ENCODE data around the gene MYO5C.

The MYO5C gene

DNA sequence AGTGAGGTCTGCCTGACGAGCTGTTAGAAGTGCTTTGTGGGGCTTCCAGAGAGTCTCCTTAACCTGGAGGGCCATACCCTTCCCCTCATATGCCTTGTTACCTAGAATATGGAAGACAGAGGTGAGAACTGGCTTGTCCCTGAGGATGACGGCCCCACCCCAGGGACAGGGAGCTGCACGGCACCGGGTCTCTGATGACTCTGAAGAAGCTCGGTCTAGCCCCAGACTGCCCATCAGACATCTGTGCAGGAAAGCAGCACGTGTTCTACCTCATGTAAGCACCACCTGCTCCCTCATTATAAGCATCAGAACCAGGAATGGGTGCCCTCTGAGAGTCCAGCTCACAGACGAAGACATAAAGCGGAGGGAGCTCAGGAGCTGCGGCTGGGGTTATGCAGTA is 18.0 kb downstream of the MYO5C start:
- no peak overlapping the region for H3K4me3 Mint-ChIP-seq
- no peaks in the 10 kb centered on the region for H3K9me3 Mint-ChIP-seq
- peaks cover 27% of the 10 kb centered on the region for H3K27me3 Mint-ChIP-seq (ENCODE audit: low read depth)
- H3K4me1 Mint-ChIP-seq (ENCODE audit: low read depth) = no peaks in the 10 kb centered on the region
- no peak overlapping the region for H3K27ac Mint-ChIP-seq
- no peaks in the 10 kb centered on the region for H3K36me3 Mint-ChIP-seq (ENCODE audit: low read depth)

DNA sequence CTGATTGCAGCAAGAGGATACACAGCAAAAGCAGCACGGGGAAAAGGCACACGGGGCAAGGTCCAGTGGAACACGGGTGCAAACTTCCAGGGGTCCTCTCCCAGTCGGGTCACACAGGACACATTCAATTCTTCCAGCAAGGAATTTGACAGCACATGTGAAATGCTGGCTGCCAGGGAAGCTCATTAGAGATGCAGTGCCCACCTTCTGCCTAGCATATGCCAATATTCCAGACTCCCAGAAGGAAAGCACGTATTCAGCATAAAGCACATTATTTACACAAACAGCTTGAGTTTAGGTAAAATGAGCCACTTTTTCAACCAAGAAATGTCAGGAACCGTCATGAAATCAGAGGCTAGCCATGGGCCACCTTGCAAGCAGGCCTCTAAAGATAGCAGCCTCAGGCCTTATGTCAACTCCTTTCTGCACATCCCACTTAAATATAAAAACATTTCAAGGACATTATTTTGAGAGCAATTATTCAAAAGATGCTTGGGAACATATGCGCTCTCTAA is 19.3 kb downstream of the MYO5C start:
- H3K4me3 Mint-ChIP-seq = no peak overlapping the region
- H3K4me1 Mint-ChIP-seq (ENCODE audit: low read depth) = no peaks in the 10 kb centered on the region
- no peaks in the 10 kb centered on the region for H3K9me3 Mint-ChIP-seq
- no peak overlapping the region for H3K27ac Mint-ChIP-seq
- no peaks in the 10 kb centered on the region for H3K36me3 Mint-ChIP-seq (ENCODE audit: low read depth)
- H3K27me3 Mint-ChIP-seq (ENCODE audit: low read depth) = peaks cover 27% of the 10 kb centered on the region

DNA sequence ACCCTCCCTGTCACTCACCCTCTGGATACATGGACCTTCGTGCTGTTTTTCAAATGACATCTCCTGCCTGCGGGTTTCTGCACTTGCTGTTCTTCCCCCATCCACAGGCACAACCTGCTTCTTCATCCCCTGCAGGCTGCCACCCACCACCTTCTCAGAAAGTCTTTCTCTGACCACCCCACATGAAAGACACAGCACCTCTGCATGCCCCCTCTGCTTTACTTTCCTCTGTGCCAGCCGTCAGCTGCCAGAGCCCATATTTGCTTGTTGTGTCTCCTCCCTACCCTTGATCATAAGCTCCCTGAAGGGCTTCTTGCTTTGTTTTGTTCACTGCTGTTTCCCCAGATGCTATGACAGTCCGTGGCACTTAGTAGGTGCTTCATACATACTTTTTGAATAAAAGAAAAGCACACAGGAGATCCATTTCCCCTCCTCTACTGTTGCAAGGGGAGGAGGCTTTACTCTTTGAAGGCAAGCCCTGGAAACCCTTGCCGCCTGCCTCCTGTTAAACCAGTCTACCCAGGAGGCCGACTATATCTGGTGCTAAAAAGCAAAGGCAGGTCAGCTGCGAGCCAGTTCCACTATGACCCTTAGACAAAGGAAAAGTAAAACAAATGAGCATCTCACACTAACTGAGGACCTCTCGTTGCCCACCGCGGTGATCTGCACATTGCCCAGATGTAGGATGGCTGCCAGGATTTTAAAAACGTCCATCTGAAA is 31.9 kb downstream of the MYO5C start:
- H3K27ac Mint-ChIP-seq = peak overlapping the region; percentile 62
- no peaks in the 10 kb centered on the region for H3K9me3 Mint-ChIP-seq
- H3K4me3 Mint-ChIP-seq = no peak overlapping the region
- H3K27me3 Mint-ChIP-seq (ENCODE audit: low read depth) = no peaks in the 10 kb centered on the region
- peaks cover 38% of the 10 kb centered on the region for H3K4me1 Mint-ChIP-seq (ENCODE audit: low read depth)
- H3K36me3 Mint-ChIP-seq (ENCODE audit: low read depth) = peaks cover 7% of the 10 kb centered on the region

DNA sequence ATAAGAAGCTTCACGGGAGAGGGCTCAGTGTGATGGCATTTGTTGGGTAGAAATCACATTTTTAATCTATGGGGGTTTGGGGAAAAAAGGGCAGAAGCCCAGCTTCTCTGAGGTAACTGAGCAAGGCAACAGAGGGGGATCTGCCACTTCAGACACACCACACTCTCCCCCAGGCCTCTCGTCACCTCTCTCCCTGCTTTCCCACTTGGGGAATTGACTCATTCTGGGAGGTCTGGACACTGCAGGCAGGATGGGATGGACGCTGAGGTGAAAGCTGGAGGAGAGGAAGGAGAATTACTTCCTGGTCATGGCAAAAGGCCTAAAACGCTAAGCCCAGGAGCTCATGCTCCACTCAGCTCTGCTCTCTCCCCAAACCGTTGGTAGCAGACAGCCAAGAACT is 33.2 kb downstream of the MYO5C start:
- Mint-ChIP-seq H3K4me3 (peak overlapping the region; percentile 67), H3K9me3 (no peaks in the 10 kb centered on the region), H3K27me3 (ENCODE audit: low read depth) (no peaks in the 10 kb centered on the region), H3K4me1 (ENCODE audit: low read depth) (peaks cover 38% of the 10 kb centered on the region), H3K27ac (peak overlapping the region; percentile 85), H3K36me3 (ENCODE audit: low read depth) (peaks cover 7% of the 10 kb centered on the region)

DNA sequence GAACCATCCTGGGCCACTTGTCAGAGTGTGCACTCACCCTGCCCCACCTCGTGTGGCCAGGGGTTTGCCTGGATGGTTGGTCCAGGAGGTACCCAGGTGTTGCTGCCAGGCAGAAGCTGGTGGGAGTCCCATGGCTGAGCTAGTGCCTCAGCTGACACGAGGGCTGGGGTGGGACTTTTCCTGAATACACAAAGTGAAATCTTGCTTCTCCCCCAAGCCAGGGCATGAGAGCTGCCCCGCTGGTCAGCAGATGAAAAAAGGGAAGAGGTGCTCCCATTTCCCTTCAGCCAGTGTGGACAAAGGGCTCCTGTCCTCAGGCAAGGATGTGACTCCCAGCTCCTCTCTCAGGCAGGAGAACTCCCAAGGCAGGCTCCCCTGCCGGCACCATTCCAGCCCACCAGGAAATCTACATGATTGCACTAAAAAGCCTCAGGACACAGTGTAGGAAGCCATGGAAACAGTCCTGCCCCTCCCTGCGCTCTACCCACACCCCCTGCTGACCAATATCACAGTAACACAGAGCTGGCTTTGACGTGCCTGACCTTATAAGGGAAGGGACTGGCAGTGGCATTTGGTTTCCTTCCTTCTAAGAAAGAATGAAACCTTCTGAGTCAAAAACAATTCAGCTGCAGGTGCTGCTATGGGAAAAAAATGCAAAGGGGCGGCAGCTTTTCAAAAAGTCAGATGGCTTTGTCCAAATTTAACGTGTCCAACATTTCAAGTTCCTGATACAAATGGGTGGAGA is 33.9 kb downstream of the MYO5C start:
- Mint-ChIP-seq H3K4me3 (peak overlapping the region; percentile 67), H3K27me3 (ENCODE audit: low read depth) (no peaks in the 10 kb centered on the region), H3K27ac (peak overlapping the region; percentile 85), H3K9me3 (no peaks in the 10 kb centered on the region), H3K36me3 (ENCODE audit: low read depth) (peaks cover 7% of the 10 kb centered on the region), H3K4me1 (ENCODE audit: low read depth) (peaks cover 44% of the 10 kb centered on the region)

- Mint-ChIP-seq H3K4me3 (no peak overlapping the region), H3K27ac (peak overlapping the region; percentile 52), H3K9me3 (no peaks in the 10 kb centered on the region), H3K27me3 (ENCODE audit: low read depth) (no peaks in the 10 kb centered on the region), H3K36me3 (ENCODE audit: low read depth) (peaks cover 7% of the 10 kb centered on the region), H3K4me1 (ENCODE audit: low read depth) (peaks cover 49% of the 10 kb centered on the region)
These were observed 34.6 kb downstream of the MYO5C start for GRCh38 chr15:52261026-52261425.

DNA sequence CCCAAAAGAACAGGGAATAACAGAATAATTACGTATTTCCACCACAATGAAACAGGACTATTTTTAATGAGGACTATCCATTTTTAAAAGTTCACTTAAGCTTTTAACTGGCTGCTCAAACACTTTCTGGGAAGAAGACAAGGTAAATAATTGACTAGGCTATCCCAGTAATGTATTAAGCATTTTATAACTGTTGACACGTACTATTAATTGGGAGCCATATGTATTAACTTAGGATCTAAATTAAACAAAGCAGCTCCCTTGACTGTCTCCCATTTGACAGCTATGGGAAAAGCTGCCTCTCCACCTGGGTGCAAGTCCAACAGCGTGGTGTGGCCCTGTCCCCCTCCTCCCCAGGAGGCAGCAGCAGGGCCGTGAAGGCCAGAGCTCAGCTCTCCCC is 36.1 kb downstream of the MYO5C start:
- Mint-ChIP-seq H3K4me1 (ENCODE audit: low read depth) (peaks cover 55% of the 10 kb centered on the region), H3K27me3 (ENCODE audit: low read depth) (no peaks in the 10 kb centered on the region), H3K36me3 (ENCODE audit: low read depth) (peaks cover 7% of the 10 kb centered on the region), H3K9me3 (no peaks in the 10 kb centered on the region), H3K4me3 (no peak overlapping the region), H3K27ac (no peak overlapping the region)

GRCh38 chr15:52258461-52258860 is 37.1 kb downstream of the MYO5C start:
- no peaks in the 10 kb centered on the region for H3K27me3 Mint-ChIP-seq (ENCODE audit: low read depth)
- no peak overlapping the region for H3K27ac Mint-ChIP-seq
- H3K4me1 Mint-ChIP-seq (ENCODE audit: low read depth) = peaks cover 54% of the 10 kb centered on the region
- H3K4me3 Mint-ChIP-seq = no peak overlapping the region
- peaks cover 4% of the 10 kb centered on the region for H3K36me3 Mint-ChIP-seq (ENCODE audit: low read depth)
- no peaks in the 10 kb centered on the region for H3K9me3 Mint-ChIP-seq

GRCh38 chr15:52257734-52258062 is 37.9 kb downstream of the MYO5C start:
- Mint-ChIP-seq H3K9me3 (no peaks in the 10 kb centered on the region), H3K36me3 (ENCODE audit: low read depth) (peaks cover 1% of the 10 kb centered on the region), H3K27ac (peak overlapping the region; percentile 57), H3K4me1 (ENCODE audit: low read depth) (peaks cover 48% of the 10 kb centered on the region), H3K4me3 (no peak overlapping the region), H3K27me3 (ENCODE audit: low read depth) (no peaks in the 10 kb centered on the region)

- Mint-ChIP-seq H3K36me3 (ENCODE audit: low read depth) (peaks cover 1% of the 10 kb centered on the region), H3K4me3 (no peak overlapping the region), H3K27ac (peak overlapping the region; percentile 36), H3K9me3 (no peaks in the 10 kb centered on the region), H3K27me3 (ENCODE audit: low read depth) (no peaks in the 10 kb centered on the region), H3K4me1 (ENCODE audit: low read depth) (peaks cover 43% of the 10 kb centered on the region)
These were observed 38.5 kb downstream of the MYO5C start for GRCh38 chr15:52256930-52257733.

- Mint-ChIP-seq H3K4me3 (peak overlapping the region; percentile 69), H3K36me3 (ENCODE audit: low read depth) (no peaks in the 10 kb centered on the region), H3K27ac (peak overlapping the region; percentile 83), H3K9me3 (no peaks in the 10 kb centered on the region), H3K4me1 (ENCODE audit: low read depth) (peaks cover 36% of the 10 kb centered on the region), H3K27me3 (ENCODE audit: low read depth) (no peaks in the 10 kb centered on the region)
These were observed 39.2 kb downstream of the MYO5C start for GRCh38 chr15:52256366-52256765.

- Mint-ChIP-seq H3K27me3 (ENCODE audit: low read depth) (no peaks in the 10 kb centered on the region), H3K4me1 (ENCODE audit: low read depth) (peaks cover 31% of the 10 kb centered on the region), H3K4me3 (no peak overlapping the region), H3K27ac (no peak overlapping the region), H3K36me3 (ENCODE audit: low read depth) (no peaks in the 10 kb centered on the region), H3K9me3 (no peaks in the 10 kb centered on the region)
These were observed 39.7 kb downstream of the MYO5C start for GRCh38 chr15:52255935-52256334.

- H3K9me3 Mint-ChIP-seq = no peaks in the 10 kb centered on the region
- H3K36me3 Mint-ChIP-seq (ENCODE audit: low read depth) = no peaks in the 10 kb centered on the region
- no peaks in the 10 kb centered on the region for H3K27me3 Mint-ChIP-seq (ENCODE audit: low read depth)
- H3K4me3 Mint-ChIP-seq = no peak overlapping the region
- peaks cover 25% of the 10 kb centered on the region for H3K4me1 Mint-ChIP-seq (ENCODE audit: low read depth)
- no peak overlapping the region for H3K27ac Mint-ChIP-seq
These were observed 40.6 kb downstream of the MYO5C start for GRCh38 chr15:52255008-52255407.

DNA sequence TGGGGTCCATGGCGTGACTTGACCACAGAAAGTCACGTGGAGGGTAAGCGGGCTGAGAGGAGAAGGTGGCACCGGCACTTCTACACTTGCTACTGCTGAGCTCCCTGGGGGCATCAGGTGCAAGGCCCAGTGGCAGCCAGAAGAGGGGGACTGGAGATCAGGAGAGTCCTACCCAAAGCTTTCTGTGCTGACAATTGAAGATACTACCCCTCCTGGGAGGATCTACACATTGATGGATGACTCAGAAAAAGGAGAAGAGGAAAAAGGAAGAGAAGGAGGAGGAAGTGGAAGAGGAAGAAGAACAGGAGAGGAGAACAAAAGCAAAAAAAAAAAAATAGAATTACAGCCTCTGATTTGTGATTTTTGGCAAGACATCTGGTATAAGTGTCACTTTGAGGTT is 41.2 kb downstream of the MYO5C start:
- no peaks in the 10 kb centered on the region for H3K9me3 Mint-ChIP-seq
- H3K4me3 Mint-ChIP-seq = no peak overlapping the region
- H3K27ac Mint-ChIP-seq = peak overlapping the region; percentile 9
- H3K27me3 Mint-ChIP-seq (ENCODE audit: low read depth) = no peaks in the 10 kb centered on the region
- peaks cover 25% of the 10 kb centered on the region for H3K4me1 Mint-ChIP-seq (ENCODE audit: low read depth)
- H3K36me3 Mint-ChIP-seq (ENCODE audit: low read depth) = no peaks in the 10 kb centered on the region

Data from T-helper 1 cell treated with Interleukin-12 subunit alpha and Interleukin-12 subunit beta and Interleukin-4 antibody, amounts not matched to agents 30 μg/mL and 1 μg/mL, for 36 hours (primary cell).